Skeletal muscle tissue (tissue), 4 donors: ENCODE data around the gene SPRYD3. TPM values are rescaled to one million over a fixed set of nuclear protein-coding genes. Genes with fewer than 3 reads are reported as not detected.

ENCODE experiments used
- H3K27ac ChIP-seq: one replicate; pipeline ENCODE4 v1.7.0; 2013; ENCODE audit warnings: mild to moderate bottlenecking, low read depth, low read length, inconsistent platforms
- H3K27me3 ChIP-seq, 3 donors: one replicate each; pipeline ENCODE4 v1.7.0; 2013; ENCODE audit warnings: low read length in 3 of 3; ENCODE audit not compliant: control insufficient read depth in 3 of 3, insufficient read depth in 3 of 3
- H3K36me3 ChIP-seq, 3 donors: one replicate each; pipeline ENCODE4 v1.7.0; 2013; ENCODE audit warnings: low read length in 3 of 3; ENCODE audit not compliant: control insufficient read depth in 3 of 3, insufficient read depth in 3 of 3
- H3K4me1 ChIP-seq, 3 donors: one replicate each; pipeline ENCODE4 v1.7.0; 2013; ENCODE audit warnings: low read length in 3 of 3, mild to moderate bottlenecking in 3 of 3; ENCODE audit not compliant: control insufficient read depth in 3 of 3, insufficient read depth in 3 of 3
- H3K4me3 ChIP-seq, 3 donors: one replicate each; pipeline ENCODE4 v1.7.0; 2013; ENCODE audit warnings: low read length in 3 of 3
- H3K9ac ChIP-seq, 3 donors: one replicate each; pipeline ENCODE4 v1.7.0; 2013; ENCODE audit warnings: low read length in 3 of 3, mild to moderate bottlenecking in 3 of 3, moderate library complexity in 2 of 3, low read depth in 1 of 3
- H3K9me3 ChIP-seq, 3 donors: one replicate each; pipeline ENCODE4 v1.7.0; 2013; ENCODE audit warnings: low read length in 3 of 3; ENCODE audit not compliant: control insufficient read depth in 3 of 3
- total RNA-seq: library from RNA; depleted of rRNA; stranded (reverse); fragments of >200 nt; gene quantifications from one replicate; pipeline ENCODE4 v1.2.3, GENCODE V29; 2014
- donor health status: Osteomylitis.

Gene SPRYD3
- total RNA-seq, 1 donor from 2014 or later: 13.0 TPM

DNA sequence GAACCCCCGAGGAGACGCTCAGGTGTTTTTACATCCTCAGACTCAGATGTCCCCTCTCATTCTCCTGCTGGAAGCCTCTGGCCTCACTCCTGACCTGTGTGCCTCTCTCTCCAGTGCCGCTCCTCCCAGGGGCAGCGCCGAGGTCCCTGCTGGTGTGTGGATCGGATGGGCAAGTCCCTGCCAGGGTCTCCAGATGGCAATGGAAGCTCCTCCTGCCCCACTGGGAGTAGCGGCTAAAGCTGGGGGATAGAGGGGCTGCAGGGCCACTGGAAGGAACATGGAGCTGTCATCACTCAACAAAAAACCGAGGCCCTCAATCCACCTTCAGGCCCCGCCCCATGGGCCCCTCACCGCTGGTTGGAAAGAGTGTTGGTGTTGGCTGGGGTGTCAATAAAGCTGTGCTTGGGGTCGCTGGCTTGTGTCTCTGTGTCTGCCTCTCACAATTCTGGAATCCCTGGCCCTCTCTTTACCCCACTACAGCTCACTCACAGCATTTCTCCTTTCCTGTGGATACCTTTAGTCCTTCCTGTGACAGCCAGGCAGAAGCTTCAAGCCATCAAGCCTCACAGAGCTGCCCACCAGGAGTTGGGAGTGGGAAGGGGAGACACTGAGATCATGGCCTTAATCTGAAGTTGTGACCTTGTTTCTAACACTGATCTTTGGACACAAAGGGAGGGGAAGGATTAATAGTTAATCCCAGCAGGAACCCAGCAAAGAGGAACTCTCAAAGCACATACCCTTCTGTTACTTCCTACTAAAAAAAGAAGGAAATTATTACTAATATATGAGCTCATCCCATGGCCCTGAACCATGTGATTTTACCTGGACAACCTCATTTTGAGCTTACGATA is 23.0 kb upstream of the SPRYD3 start:
- Histone ChIP-seq H3K27me3 (no peaks in the 10 kb centered on the region), H3K9ac (no peak overlapping the region), H3K4me1 (peaks cover 20 to 30% (median 21%) of the 10 kb centered on the region in 3 donors), H3K36me3 (peaks cover 0 to 2% (median 0%) of the 10 kb centered on the region in 3 donors), H3K9me3 (no peaks in the 10 kb centered on the region), H3K4me3 (no peak overlapping the region), H3K27ac (no peak overlapping the region)

DNA sequence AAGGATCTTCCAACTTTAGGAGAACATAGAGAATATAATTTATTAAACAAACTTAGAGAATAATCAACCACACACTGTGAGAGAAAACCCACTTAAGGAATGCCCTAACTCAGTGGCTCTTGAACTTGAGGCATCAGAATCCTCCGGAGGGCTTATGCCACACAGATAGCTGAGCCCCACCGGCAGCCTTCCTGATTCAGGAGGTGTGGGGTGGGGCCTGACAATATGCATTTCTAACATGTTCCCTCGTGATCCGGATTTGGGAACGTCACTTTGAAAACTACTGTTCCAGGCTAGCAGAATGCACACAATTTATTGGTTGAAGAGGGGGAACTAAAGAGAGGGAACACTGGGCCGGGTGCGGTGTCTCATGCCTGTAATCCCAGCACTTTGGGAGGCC is 22.1 kb upstream of the SPRYD3 start:
- Histone ChIP-seq H3K4me3 (no peak overlapping the region), H3K27ac (no peak overlapping the region), H3K36me3 (peaks cover 0 to 2% (median 0%) of the 10 kb centered on the region in 3 donors), H3K9me3 (no peaks in the 10 kb centered on the region), H3K4me1 (peaks cover 23 to 35% (median 24%) of the 10 kb centered on the region in 3 donors), H3K27me3 (no peaks in the 10 kb centered on the region), H3K9ac (no peak overlapping the region)

DNA sequence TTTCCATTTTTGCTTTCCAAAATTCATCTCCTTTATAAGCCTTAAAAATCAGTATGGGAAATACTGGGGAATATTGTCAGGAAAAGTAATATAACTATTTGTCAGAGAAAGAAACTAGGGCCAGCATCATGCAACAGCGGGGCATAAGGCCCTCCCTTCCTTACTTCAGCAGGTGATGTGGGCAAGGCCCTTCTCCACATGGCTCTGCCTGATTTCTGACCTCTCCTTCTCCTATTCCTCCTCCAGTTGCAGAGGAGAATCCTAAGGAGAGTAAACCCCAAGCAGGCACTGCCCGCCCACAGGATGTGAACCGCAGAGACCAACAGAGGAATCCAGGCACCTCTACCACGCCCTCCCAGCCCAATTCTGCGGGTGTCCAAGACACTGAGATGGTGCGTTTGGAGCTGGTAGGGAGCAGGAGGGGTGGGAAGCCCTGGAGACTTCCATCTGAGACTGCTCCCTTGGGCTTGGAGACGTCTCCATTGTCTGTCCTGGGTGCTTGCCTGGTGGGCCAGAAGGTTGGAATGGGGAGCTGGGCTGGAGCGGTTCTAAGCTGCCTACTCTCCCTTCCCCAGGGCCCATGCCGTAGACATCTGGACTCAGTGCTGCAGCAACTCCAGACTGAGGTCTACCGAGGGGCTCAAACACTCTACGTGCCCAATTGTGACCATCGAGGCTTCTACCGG is 21.4 kb upstream of the SPRYD3 start:
- Histone ChIP-seq H3K36me3 (peaks cover 0 to 2% (median 0%) of the 10 kb centered on the region in 3 donors), H3K4me1 (peaks cover 28 to 39% (median 29%) of the 10 kb centered on the region in 3 donors), H3K27ac (no peak overlapping the region), H3K9me3 (no peaks in the 10 kb centered on the region), H3K27me3 (no peaks in the 10 kb centered on the region), H3K9ac (no peak overlapping the region), H3K4me3 (no peak overlapping the region)

DNA sequence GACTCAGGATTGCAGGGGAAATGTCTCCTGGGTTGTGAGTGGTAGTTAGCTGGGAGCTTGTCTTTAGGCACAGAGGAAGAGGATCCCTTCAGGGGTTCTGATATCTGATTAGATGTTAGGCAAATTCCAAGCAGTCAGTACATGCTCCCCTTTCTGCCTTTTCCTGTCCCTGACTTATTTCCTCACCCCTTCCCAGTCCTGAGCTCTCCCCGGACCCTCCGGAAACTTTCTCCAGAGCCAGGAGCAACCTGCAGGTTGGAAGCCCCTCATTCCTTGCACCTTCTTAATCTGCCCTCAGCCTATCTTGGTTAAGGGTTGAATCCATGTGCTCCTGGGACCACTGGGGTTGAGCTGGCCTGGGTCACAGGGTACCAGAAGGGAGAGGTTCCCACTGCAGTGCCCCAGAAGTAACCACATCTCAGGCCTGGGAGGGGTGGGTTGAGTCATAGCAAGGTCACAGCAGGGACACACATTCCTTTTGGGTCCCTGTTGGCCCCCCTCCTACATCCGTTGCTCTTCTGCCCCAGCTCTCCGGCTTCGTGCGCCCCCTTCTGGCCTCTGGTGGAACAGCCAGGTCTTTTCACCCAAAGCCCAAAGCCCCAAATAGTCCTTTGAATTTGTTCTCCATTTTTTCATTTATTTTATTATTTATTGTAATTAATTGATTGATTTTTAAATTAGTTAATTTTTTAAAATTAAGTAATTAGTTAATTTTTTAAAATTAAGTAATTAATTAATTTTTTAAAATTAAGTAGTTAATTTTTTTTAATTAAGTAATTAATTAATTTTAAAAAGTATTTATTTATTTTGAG is 20.1 kb upstream of the SPRYD3 start:
- H3K27ac ChIP-seq: peak overlapping the region; percentile 69
- H3K4me3 ChIP-seq: peak overlapping the region; percentile 64 to 83 (median 73)
- no peaks in the 10 kb centered on the region for H3K27me3 ChIP-seq
- H3K9me3 ChIP-seq: no peaks in the 10 kb centered on the region
- peak overlapping the region in 2 of 3 donors; percentile 40 to 85 for H3K9ac ChIP-seq
- H3K36me3 ChIP-seq: peaks cover 0 to 2% (median 0%) of the 10 kb centered on the region in 3 donors
- peaks cover 28 to 39% (median 31%) of the 10 kb centered on the region in 3 donors for H3K4me1 ChIP-seq

DNA sequence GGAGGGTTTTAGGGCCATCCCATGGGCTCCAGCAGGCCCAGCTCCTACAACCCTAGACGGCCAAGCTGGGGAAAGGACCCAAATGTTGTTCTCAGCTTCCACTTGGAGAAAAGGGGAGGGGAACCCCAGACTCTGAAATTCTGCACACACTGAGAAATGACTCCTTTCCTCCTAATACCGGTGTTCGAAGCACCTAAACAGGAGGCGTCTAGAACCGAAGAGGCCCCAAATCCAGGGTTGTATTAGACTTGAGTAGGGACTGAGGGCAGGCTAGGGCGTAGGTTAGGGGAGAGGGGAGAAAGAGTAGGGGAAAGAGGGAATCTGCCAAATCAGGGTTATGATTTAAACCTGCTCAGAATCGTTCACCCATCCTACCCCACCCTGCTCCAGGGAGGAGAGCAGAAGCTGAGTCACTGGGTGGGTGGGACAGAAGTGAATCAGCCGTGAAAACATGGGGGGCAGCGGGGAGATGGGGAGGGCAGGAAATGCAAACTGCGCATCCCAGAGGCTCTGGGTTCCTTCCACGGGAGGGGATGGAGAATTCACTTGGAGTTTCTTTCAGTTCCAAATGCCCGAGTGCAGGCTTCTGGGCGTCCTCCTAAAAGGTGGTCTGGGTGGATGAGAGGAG is 19.3 kb upstream of the SPRYD3 start:
- peak overlapping the region; percentile 73 to 83 (median 76) for H3K4me3 ChIP-seq
- H3K4me1 ChIP-seq: peaks cover 28 to 39% (median 31%) of the 10 kb centered on the region in 3 donors
- H3K27me3 ChIP-seq: no peaks in the 10 kb centered on the region
- peaks cover 0 to 2% (median 0%) of the 10 kb centered on the region in 3 donors for H3K36me3 ChIP-seq
- no peaks in the 10 kb centered on the region for H3K9me3 ChIP-seq
- H3K9ac ChIP-seq: peak overlapping the region in 2 of 3 donors; percentile 65 to 85
- H3K27ac ChIP-seq: peak overlapping the region; percentile 69

DNA sequence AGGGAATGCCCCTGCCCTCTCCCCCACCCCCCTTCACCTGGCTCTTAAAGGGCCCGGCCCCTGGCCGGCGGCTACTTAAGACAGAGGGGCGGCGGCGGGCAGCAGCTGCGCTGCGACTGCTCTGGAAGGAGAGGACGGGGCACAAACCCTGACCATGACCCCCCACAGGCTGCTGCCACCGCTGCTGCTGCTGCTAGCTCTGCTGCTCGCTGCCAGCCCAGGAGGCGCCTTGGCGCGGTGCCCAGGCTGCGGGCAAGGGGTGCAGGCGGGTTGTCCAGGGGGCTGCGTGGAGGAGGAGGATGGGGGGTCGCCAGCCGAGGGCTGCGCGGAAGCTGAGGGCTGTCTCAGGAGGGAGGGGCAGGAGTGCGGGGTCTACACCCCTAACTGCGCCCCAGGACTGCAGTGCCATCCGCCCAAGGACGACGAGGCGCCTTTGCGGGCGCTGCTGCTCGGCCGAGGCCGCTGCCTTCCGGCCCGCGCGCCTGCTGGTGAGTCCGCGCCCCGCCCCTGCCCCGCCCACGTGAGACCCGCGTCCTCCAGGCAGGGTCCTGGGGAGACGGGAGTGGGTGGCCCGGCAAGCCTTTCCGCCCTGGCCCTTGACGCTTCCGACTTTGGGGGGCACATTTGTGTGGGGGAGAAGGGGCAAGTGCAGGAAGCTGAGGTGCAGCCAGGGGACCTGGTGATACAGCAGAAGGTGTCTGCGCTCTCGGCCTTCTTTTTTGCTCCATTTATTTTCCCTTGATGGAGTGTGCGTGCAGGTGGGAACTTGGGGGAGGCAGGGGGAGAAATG is 18.6 kb upstream of the SPRYD3 start, which contains the start of gene IGFBP6:
Gene IGFBP6 (plus strand): TSS at position 104 of the 790 bp plus-strand sequence. CDS start 51 bp downstream, at position 155.
- peak within 1 kb of the TSS; percentile 73 to 83 (median 76) for H3K4me3 ChIP-seq
- peak within 1 kb of the TSS; percentile 69 to 85 (median 70) for H3K9ac ChIP-seq
- no peaks in the 10 kb centered on the region for H3K27me3 ChIP-seq
- H3K27ac ChIP-seq: peak within 1 kb of the TSS; percentile 69
- no peaks in the 10 kb centered on the region for H3K9me3 ChIP-seq
- H3K4me1 ChIP-seq: peaks cover 28 to 36% (median 31%) of the 10 kb centered on the region in 3 donors
- H3K36me3 ChIP-seq: peaks cover 0 to 2% (median 0%) of the 10 kb centered on the region in 3 donors

DNA sequence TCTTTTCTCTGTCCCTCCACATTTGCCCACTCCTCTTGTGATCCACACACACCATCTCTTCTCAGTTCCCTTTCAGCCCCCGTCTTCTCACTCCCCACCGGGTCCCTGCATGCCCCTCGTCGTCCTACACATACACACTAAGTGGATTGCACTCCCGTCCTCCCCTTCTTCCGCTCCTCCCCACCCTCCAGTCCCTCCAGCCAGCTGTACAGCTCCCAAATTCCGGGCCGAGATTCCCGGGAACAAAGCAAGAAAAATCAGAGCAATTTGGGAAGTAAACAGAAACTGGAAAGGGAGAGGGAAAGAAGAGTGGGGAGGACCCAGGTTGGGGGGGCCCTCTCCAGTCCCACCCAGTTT is 18.0 kb upstream of the SPRYD3 start:
- Histone ChIP-seq H3K4me1 (peaks cover 28 to 36% (median 31%) of the 10 kb centered on the region in 3 donors), H3K9me3 (no peaks in the 10 kb centered on the region), H3K36me3 (peaks cover 0 to 2% (median 0%) of the 10 kb centered on the region in 3 donors), H3K4me3 (peak overlapping the region; percentile 73 to 83 (median 76)), H3K27me3 (no peaks in the 10 kb centered on the region), H3K27ac (peak overlapping the region; percentile 69), H3K9ac (peak overlapping the region; percentile 69 to 85 (median 70))

DNA sequence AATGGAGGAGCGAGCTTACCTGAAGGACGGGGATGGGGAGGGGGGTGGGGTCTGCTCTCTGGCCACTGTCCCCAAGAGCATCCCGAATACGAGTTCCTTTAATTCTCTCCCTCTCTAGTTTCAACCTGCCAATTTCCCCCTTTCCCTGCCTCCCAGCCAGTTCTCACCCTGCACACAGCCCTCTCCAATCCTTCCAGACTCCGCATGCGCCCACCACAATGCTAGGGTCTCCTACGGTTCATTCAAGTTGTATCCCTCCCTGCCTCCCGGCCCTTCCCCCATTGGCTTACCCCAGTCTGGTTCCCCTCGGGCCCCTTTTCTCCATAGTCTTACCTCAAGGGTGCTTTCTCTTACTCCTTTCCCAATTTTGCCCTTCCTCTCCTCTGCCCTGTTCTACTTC is 17.6 kb upstream of the SPRYD3 start:
- Histone ChIP-seq H3K4me3 (peak overlapping the region; percentile 73 to 83 (median 76)), H3K27me3 (no peaks in the 10 kb centered on the region), H3K27ac (peak overlapping the region; percentile 69), H3K9me3 (no peaks in the 10 kb centered on the region), H3K4me1 (peaks cover 28 to 36% (median 31%) of the 10 kb centered on the region in 3 donors), H3K9ac (peak overlapping the region in 2 of 3 donors; percentile 69 to 85), H3K36me3 (peaks cover 0 to 2% (median 0%) of the 10 kb centered on the region in 3 donors)
